DND-41 (cell line): ENCODE results near the gene DDX25.

Source experiments
- ATAC-seq: fragments of 200-7000 bp; cut with Tn5 transposase; 3 replicates; pipeline ENCODE4 v1.9.1; 2021; ENCODE audit warnings: low read depth; ENCODE audit not compliant: insufficient read depth
- DNase-seq: peaks from one replicate; pipeline ENCODE4 v3.0.0-alpha.2; 2020
- H2AFZ ChIP-seq: 2 replicates; pipeline ENCODE4 v1.6.0; 2012; ENCODE audit warnings: low read depth, low read length
- H3K27ac ChIP-seq: 2 replicates; pipeline ENCODE4 v1.5.1; 2012; ENCODE audit warnings: low read length, inconsistent platforms
- H3K27me3 ChIP-seq: fragments of 200-600 bp; sonication (generic); 2 replicates; pipeline ENCODE4 v1.6.0; 2012; ENCODE audit warnings: low read length, mild to moderate bottlenecking, inconsistent platforms; ENCODE audit not compliant: insufficient read depth, poor library complexity
- H3K36me3 ChIP-seq: 2 replicates; pipeline ENCODE4 v1.5.1; 2012; ENCODE audit warnings: low read length, inconsistent platforms; ENCODE audit not compliant: insufficient read depth
- H3K4me1 ChIP-seq: 2 replicates; pipeline ENCODE4 v1.5.1; 2012; ENCODE audit warnings: mild to moderate bottlenecking, low read length; ENCODE audit not compliant: insufficient read depth
- H3K4me2 ChIP-seq: 2 replicates; pipeline ENCODE4 v1.6.0; 2012; ENCODE audit warnings: mild to moderate bottlenecking, moderate library complexity, low read length, inconsistent platforms; ENCODE audit not compliant: insufficient read depth
- H3K4me3 ChIP-seq, 2 experiments: fragments of 200-600 bp in 1 of 2; shearing (Covaris generic) in 1 of 2; 2 replicates each; pipeline ENCODE4 v1.5.1; 2012 to 2016; ENCODE audit warnings: inconsistent platforms in 2 of 2, low read length in 2 of 2, mild to moderate bottlenecking in 2 of 2, low read depth in 1 of 2, moderate library complexity in 1 of 2
- H3K79me2 ChIP-seq: 2 replicates; pipeline ENCODE4 v1.6.0; 2012; ENCODE audit warnings: low read length, inconsistent platforms; ENCODE audit not compliant: insufficient read depth
- H3K9ac ChIP-seq: 2 replicates; pipeline ENCODE4 v1.6.0; 2012; ENCODE audit warnings: low read depth, mild to moderate bottlenecking, inconsistent platforms, low read length, moderate library complexity
- H3K9me3 ChIP-seq: 2 replicates; pipeline ENCODE4 v1.5.1; 2012; ENCODE audit warnings: low read length, moderate library complexity, mild to moderate bottlenecking, inconsistent platforms; ENCODE audit not compliant: insufficient read depth, severe bottlenecking
- H4K20me1 ChIP-seq: 2 replicates; pipeline ENCODE4 v1.6.0; 2012; ENCODE audit warnings: low read length; ENCODE audit not compliant: insufficient read depth
- CTCF ChIP-seq: IDR thresholded peaks from 2 replicates; pipeline ENCODE4 v1.5.1; 2012; ENCODE audit warnings: borderline replicate concordance, low read length, moderate library complexity, mild to moderate bottlenecking; ENCODE audit not compliant: poor library complexity, severe bottlenecking; ENCODE audit errors: extremely low read depth
- EZH2 ChIP-seq: IDR thresholded peaks from 3 replicates; pipeline ENCODE4 v1.6.1; 2012; ENCODE audit warnings: borderline replicate concordance, low read depth, mild to moderate bottlenecking, moderate library complexity, low read length, inconsistent platforms; ENCODE audit not compliant: severe bottlenecking

DDX25 gene

GRCh38 chr11:125886997-125887372 is 17.3 kb upstream of the DDX25 start:
- peak overlapping the region; percentile 24; the same call in 1 of the 2 replicates for H3K27ac ChIP-seq
- peak overlapping the region; percentile 68 for H3K4me2 ChIP-seq
- peak overlapping the region; percentile 83; the same call in 1 of the 2 replicates for H3K9ac ChIP-seq
- peaks cover 35% of the 10 kb centered on the region for H3K4me1 ChIP-seq
- peak overlapping the region; percentile 85; the same call in 1 of the 2 replicates for H2AFZ ChIP-seq
- H3K4me3 ChIP-seq: peak overlapping the region in 1 of 2 experiments; percentile 69; a peak in 2 of 4 replicates
- no peak for TF ChIP-seq EZH2
- no peak for TF ChIP-seq CTCF
- no peak; the same call in 2 of the 3 replicates for ATAC-seq
- peaks cover 13% of the 10 kb centered on the region; the same call in 1 of the 2 replicates for H3K79me2 ChIP-seq
- DNase-seq: peak; percentile 16
- peaks cover 5% of the 10 kb centered on the region; the same call in 1 of the 2 replicates for H3K36me3 ChIP-seq
- no peaks in the 10 kb centered on the region for H3K27me3 ChIP-seq
- H4K20me1 ChIP-seq: no peaks in the 10 kb centered on the region
- H3K9me3 ChIP-seq: peaks cover 2% of the 10 kb centered on the region

- Histone ChIP-seq H3K27ac (peak within 1 kb of the TSS; percentile 83), H3K79me2 (peaks cover 13% of the 10 kb centered on the region; the same call in 1 of the 2 replicates), H3K4me3 (peak within 1 kb of the TSS; percentile 33 to 69), H3K36me3 (peaks cover 11% of the 10 kb centered on the region; the same call in 1 of the 2 replicates), H3K9me3 (peaks cover 2% of the 10 kb centered on the region), H3K27me3 (no peaks in the 10 kb centered on the region), H3K4me2 (peak within 1 kb of the TSS; percentile 68), H4K20me1 (no peaks in the 10 kb centered on the region), H3K9ac (peak within 1 kb of the TSS; percentile 83), H3K4me1 (peaks cover 35% of the 10 kb centered on the region), H2AFZ (peak within 1 kb of the TSS; percentile 85)
- TF ChIP-seq CTCF: peak; percentile 34
- TF ChIP-seq EZH2: no peak
- DNase-seq (peak; percentile 94), ATAC-seq (peak; percentile 91)
These were observed 16.7 kb upstream of the DDX25 start, which contains the start of gene HYLS1 for GRCh38 chr11:125887373-125888324. Gene HYLS1, plus strand, starts transcription at chr11:125887668. Its CDS starts 11,701 bp downstream, at chr11:125899369.

GRCh38 chr11:125890447-125891100 is 13.7 kb upstream of the DDX25 start:
- Histone ChIP-seq H3K9ac (no peak overlapping the region), H3K4me1 (peaks cover 35% of the 10 kb centered on the region), H3K36me3 (peaks cover 37% of the 10 kb centered on the region), H3K79me2 (peaks cover 28% of the 10 kb centered on the region), H3K4me2 (peak overlapping the region; percentile 29; the same call in 1 of the 2 replicates), H3K27me3 (no peaks in the 10 kb centered on the region), H3K27ac (no peak overlapping the region), H4K20me1 (0 out of 2 replicates have a peak, but pooled peaks cover 2% of the 10 kb centered on the region), H3K9me3 (peaks cover 2% of the 10 kb centered on the region), H2AFZ (no peak overlapping the region), H3K4me3 (no peak overlapping the region)
- ATAC-seq (no peak), DNase-seq (no peak)
- TF ChIP-seq EZH2 (no peak), CTCF (no peak)
